Neuronal stem cell (in vitro differentiated cells): Measurements from ENCODE around the gene ROBO4.
A peak's percentile ranks its signal among the peaks of the same experiment; 100 is the strongest.

Source experiments
- DNase-seq: peaks from one replicate; pipeline ENCODE4 v3.0.0-alpha.2; 2013; ENCODE audit warnings: low spot score
- H2AFZ ChIP-seq: one replicate; pipeline ENCODE4 v1.6.1; 2013; ENCODE audit warnings: mild to moderate bottlenecking, low read length, inconsistent platforms
- H2AK5ac ChIP-seq: 2 replicates; pipeline ENCODE4 v1.6.1; 2013; ENCODE audit warnings: low read depth, mild to moderate bottlenecking, inconsistent platforms, low read length, moderate library complexity, mixed read lengths
- H2BK120ac ChIP-seq: 2 replicates; pipeline ENCODE4 v1.6.1; 2013; ENCODE audit warnings: low read depth, mild to moderate bottlenecking, inconsistent platforms, low read length, moderate library complexity, mixed read lengths
- H2BK12ac ChIP-seq: one replicate; pipeline ENCODE4 v1.6.1; 2013; ENCODE audit warnings: low read length, inconsistent platforms
- H2BK15ac ChIP-seq: 2 replicates; pipeline ENCODE4 v1.6.1; 2013; ENCODE audit warnings: mild to moderate bottlenecking, low read length, inconsistent platforms, mixed read lengths
- H2BK5ac ChIP-seq: one replicate; pipeline ENCODE4 v1.6.1; 2013; ENCODE audit warnings: inconsistent platforms, mild to moderate bottlenecking, low read length, moderate library complexity
- H3K14ac ChIP-seq: one replicate; pipeline ENCODE4 v1.6.1; 2013; ENCODE audit warnings: low read length, inconsistent platforms
- H3K18ac ChIP-seq: 2 replicates; pipeline ENCODE4 v1.6.1; 2013; ENCODE audit warnings: low read length, inconsistent platforms
- H3K23ac ChIP-seq: 2 replicates; pipeline ENCODE4 v1.6.1; 2013; ENCODE audit warnings: low read depth, mild to moderate bottlenecking, mixed read lengths, low read length, inconsistent platforms; ENCODE audit not compliant: poor library complexity
- H3K27ac ChIP-seq: replicated peaks from 3 replicates; pipeline ENCODE4 v1.5.1; 2013; ENCODE audit warnings: low read length, inconsistent platforms
- H3K27me3 ChIP-seq, 3 experiments: 2 replicates each; pipeline ENCODE4 v1.6.1; 2013; ENCODE audit warnings: low read length in 3 of 3, mild to moderate bottlenecking in 2 of 3, inconsistent platforms in 1 of 3, low read depth in 1 of 3, mixed read lengths in 1 of 3, moderate library complexity in 1 of 3; ENCODE audit not compliant: control insufficient read depth in 3 of 3, insufficient read depth in 3 of 3
- H3K36me3 ChIP-seq, 2 donors: replicated peaks in 1 of 2; 2 replicates each; pipeline ENCODE4 v1.6.1; 2013; ENCODE audit warnings: low read length in 2 of 2; ENCODE audit not compliant: control insufficient read depth in 2 of 2, insufficient read depth in 2 of 2
- H3K4ac ChIP-seq: 2 replicates; pipeline ENCODE4 v1.6.1; 2013; ENCODE audit warnings: inconsistent platforms, mild to moderate bottlenecking, low read length, moderate library complexity
- H3K4me1 ChIP-seq, 2 donors: 1 replicate in 1 of 2; 2 replicates in 1 of 2; pipeline ENCODE4 v1.6.1; 2013; ENCODE audit warnings: low read length in 2 of 2, low read depth in 1 of 2; ENCODE audit not compliant: control insufficient read depth in 2 of 2, insufficient read depth in 1 of 2
- H3K4me2 ChIP-seq: one replicate; pipeline ENCODE4 v1.6.1; 2013; ENCODE audit warnings: mild to moderate bottlenecking, low read length, inconsistent platforms; ENCODE audit not compliant: insufficient read depth, poor library complexity, severe bottlenecking
- H3K4me3 ChIP-seq, 2 donors: 2 replicates each; pipeline ENCODE4 v1.5.1; 2013; ENCODE audit warnings: low read length in 2 of 2, mild to moderate bottlenecking in 2 of 2, inconsistent platforms in 1 of 2, moderate library complexity in 1 of 2
- H3K79me1 ChIP-seq: one replicate; pipeline ENCODE4 v1.6.1; 2013; ENCODE audit warnings: low read depth, mild to moderate bottlenecking, inconsistent platforms, low read length, moderate library complexity
- H3K9ac ChIP-seq: one replicate; pipeline ENCODE4 v1.6.1; 2013; ENCODE audit warnings: mild to moderate bottlenecking, low read depth, low read length, inconsistent platforms; ENCODE audit not compliant: poor library complexity
- H3K9me3 ChIP-seq, 2 donors: replicated peaks in 1 of 2; 2 replicates each; pipeline versions ENCODE3 to v1.6.1; 2013; ENCODE audit warnings: low read length in 2 of 2, mild to moderate bottlenecking in 2 of 2, inconsistent platforms in 1 of 2, low read depth in 1 of 2, mixed read lengths in 1 of 2, moderate library complexity in 1 of 2; ENCODE audit not compliant: control insufficient read depth in 2 of 2, insufficient read depth in 1 of 2
- H4K8ac ChIP-seq: one replicate; pipeline ENCODE4 v1.6.1; 2013; ENCODE audit warnings: low read depth, mild to moderate bottlenecking, inconsistent platforms, low read length, moderate library complexity
- H4K91ac ChIP-seq: one replicate; pipeline ENCODE4 v1.6.1; 2013; ENCODE audit warnings: low read length, low read depth, mild to moderate bottlenecking, inconsistent platforms; ENCODE audit not compliant: poor library complexity
- WGBS, 2 donors: extraction: QIAGEN DNeasy Blood & Tissue Kit; methylation state at CpG; one replicate each; pipeline ENCODE4 v1.1.7; 2013; ENCODE audit warnings: missing lambda C conversion rate in 2 of 2, mixed read lengths in 1 of 2; ENCODE audit not compliant: insufficient read length in 2 of 2, insufficient replicate concordance in 1 of 2; ENCODE audit errors: extremely low coverage in 2 of 2; 5-methylcytosine and 5-hydroxymethylcytosine counted together

Gene ROBO4

GRCh38 chr11:124839972-124840621 is 57.6 kb downstream of the ROBO4 start:
- Histone ChIP-seq H3K36me3 (no peaks in the 10 kb centered on the region), H3K27ac (no peak overlapping the region), H2BK12ac (peak overlapping the region; percentile 42), H2BK5ac (peak overlapping the region; percentile 10), H3K9ac (no peak overlapping the region), H3K4me3 (peak overlapping the region; percentile 37 to 61), H3K14ac (no peak overlapping the region), H4K8ac (no peak overlapping the region), H2AFZ (peak overlapping the region; percentile 93), H3K4ac (no peak overlapping the region), H2AK5ac (peak overlapping the region; percentile 81), H3K4me2 (peak overlapping the region; percentile 95), H3K18ac (peak overlapping the region; percentile 95), H3K9me3 (peaks cover 0 to 7% of the 10 kb centered on the region in 2 donors), H2BK120ac (no peak overlapping the region), H3K79me1 (no peaks in the 10 kb centered on the region), H3K4me1 (peaks cover 9 to 32% of the 10 kb centered on the region in 2 donors), H3K23ac (peak overlapping the region; percentile 25), H4K91ac (no peak overlapping the region), H2BK15ac (peak overlapping the region; percentile 87), H3K27me3 (peaks cover 11 to 75% (median 58%) of the 10 kb centered on the region in 3 experiments)
- DNase-seq = no peak
- WGBS, 2 donors = no CpG with 5 or more reads among the region's 20 CpGs

GRCh38 chr11:124839128-124839971 is 58.3 kb downstream of the ROBO4 start:
- H3K27ac ChIP-seq = no peak overlapping the region
- H3K4me2 ChIP-seq = peak overlapping the region; percentile 95
- no peak overlapping the region for H4K91ac ChIP-seq
- peaks cover 11 to 68% (median 52%) of the 10 kb centered on the region in 3 experiments for H3K27me3 ChIP-seq
- H3K4me3 ChIP-seq = peak overlapping the region; percentile 37 to 69
- no peak overlapping the region for H4K8ac ChIP-seq
- peaks cover 9 to 25% of the 10 kb centered on the region in 2 donors for H3K4me1 ChIP-seq
- peak overlapping the region; percentile 85 for H3K9ac ChIP-seq
- peak overlapping the region; percentile 10 for H2BK5ac ChIP-seq
- no peak overlapping the region for H3K14ac ChIP-seq
- peak overlapping the region; percentile 42 for H2BK12ac ChIP-seq
- no peak overlapping the region for H2BK120ac ChIP-seq
- no peaks in the 10 kb centered on the region for H3K79me1 ChIP-seq
- H3K23ac ChIP-seq = no peak overlapping the region
- H3K4ac ChIP-seq = no peak overlapping the region
- H2BK15ac ChIP-seq = peak overlapping the region; percentile 87
- H2AK5ac ChIP-seq = no peak overlapping the region
- no peaks in the 10 kb centered on the region for H3K36me3 ChIP-seq
- no CpG with 5 or more reads among the region's 87 CpGs for WGBS, 2 donors
- H2AFZ ChIP-seq = peak overlapping the region; percentile 93
- peaks cover 0 to 7% of the 10 kb centered on the region in 2 donors for H3K9me3 ChIP-seq
- H3K18ac ChIP-seq = peak overlapping the region; percentile 95
- DNase-seq = no peak

DNA sequence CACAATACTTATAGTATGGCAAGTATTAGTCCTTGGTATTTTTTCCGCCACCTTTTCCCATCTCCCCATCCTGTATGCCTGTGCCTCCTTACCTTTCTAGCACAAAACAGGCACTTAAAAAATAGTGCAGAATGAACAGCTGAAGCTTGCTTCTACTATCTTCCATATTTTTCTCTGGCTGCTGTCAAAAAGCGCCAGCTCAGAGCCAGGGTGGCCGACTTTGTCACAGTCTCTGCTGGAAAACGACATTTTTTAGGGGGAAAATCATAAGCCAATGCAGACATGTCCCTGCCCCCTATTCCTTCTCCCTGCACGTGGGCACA is 58.9 kb downstream of the ROBO4 start:
- H3K27me3 ChIP-seq = peaks cover 11 to 64% (median 49%) of the 10 kb centered on the region in 3 experiments
- no peak overlapping the region for H2AK5ac ChIP-seq
- peaks cover 9 to 23% of the 10 kb centered on the region in 2 donors for H3K4me1 ChIP-seq
- H3K79me1 ChIP-seq = no peaks in the 10 kb centered on the region
- H3K27ac ChIP-seq = no peak overlapping the region
- H3K4me3 ChIP-seq = peak overlapping the region in 1 of 2 donors; percentile 37
- H2BK12ac ChIP-seq = no peak overlapping the region
- no CpG with 5 or more reads among the region's 5 CpGs for WGBS, 2 donors
- no peak overlapping the region for H3K9ac ChIP-seq
- no peak overlapping the region for H4K91ac ChIP-seq
- no peak overlapping the region for H3K14ac ChIP-seq
- H3K4me2 ChIP-seq = peak overlapping the region; percentile 95
- H3K23ac ChIP-seq = no peak overlapping the region
- H3K36me3 ChIP-seq = no peaks in the 10 kb centered on the region
- H2BK120ac ChIP-seq = no peak overlapping the region
- no peak overlapping the region for H3K4ac ChIP-seq
- DNase-seq = no peak
- peak overlapping the region; percentile 95 for H3K18ac ChIP-seq
- H4K8ac ChIP-seq = no peak overlapping the region
- no peak overlapping the region for H2BK5ac ChIP-seq
- peak overlapping the region; percentile 93 for H2AFZ ChIP-seq
- peak overlapping the region; percentile 87 for H2BK15ac ChIP-seq
- peaks cover 0 to 7% of the 10 kb centered on the region in 2 donors for H3K9me3 ChIP-seq

- no peak overlapping the region for H2BK15ac ChIP-seq
- H3K4me2 ChIP-seq = no peak overlapping the region
- no peak overlapping the region for H3K27ac ChIP-seq
- peaks cover 6 to 16% of the 10 kb centered on the region in 2 donors for H3K4me1 ChIP-seq
- H3K18ac ChIP-seq = no peak overlapping the region
- WGBS, 2 donors = no CpG with 5 or more reads among the region's 3 CpGs
- no peak for DNase-seq
- no peak overlapping the region for H2BK120ac ChIP-seq
- no peaks in the 10 kb centered on the region for H3K79me1 ChIP-seq
- H3K9ac ChIP-seq = no peak overlapping the region
- no peak overlapping the region for H2AK5ac ChIP-seq
- H3K14ac ChIP-seq = no peak overlapping the region
- no peak overlapping the region for H4K91ac ChIP-seq
- no peak overlapping the region for H3K4ac ChIP-seq
- no peak overlapping the region for H4K8ac ChIP-seq
- H3K9me3 ChIP-seq = peaks cover 0 to 7% of the 10 kb centered on the region in 2 donors
- H3K36me3 ChIP-seq = no peaks in the 10 kb centered on the region
- H2BK12ac ChIP-seq = no peak overlapping the region
- no peak overlapping the region for H3K4me3 ChIP-seq
- peaks cover 11 to 54% (median 46%) of the 10 kb centered on the region in 3 experiments for H3K27me3 ChIP-seq
- no peak overlapping the region for H2AFZ ChIP-seq
- no peak overlapping the region for H2BK5ac ChIP-seq
- H3K23ac ChIP-seq = no peak overlapping the region
These were observed 60.2 kb downstream of the ROBO4 start for GRCh38 chr11:124837491-124837856.
